T follicular helper cell (primary cell): ENCODE results near the gene MIB1.

Experiments
- DNase-seq: peaks from one replicate; pipeline ENCODE4 v3.0.0-alpha.2; 2020; ENCODE audit warnings: low read depth

MIB1 gene

DNA sequence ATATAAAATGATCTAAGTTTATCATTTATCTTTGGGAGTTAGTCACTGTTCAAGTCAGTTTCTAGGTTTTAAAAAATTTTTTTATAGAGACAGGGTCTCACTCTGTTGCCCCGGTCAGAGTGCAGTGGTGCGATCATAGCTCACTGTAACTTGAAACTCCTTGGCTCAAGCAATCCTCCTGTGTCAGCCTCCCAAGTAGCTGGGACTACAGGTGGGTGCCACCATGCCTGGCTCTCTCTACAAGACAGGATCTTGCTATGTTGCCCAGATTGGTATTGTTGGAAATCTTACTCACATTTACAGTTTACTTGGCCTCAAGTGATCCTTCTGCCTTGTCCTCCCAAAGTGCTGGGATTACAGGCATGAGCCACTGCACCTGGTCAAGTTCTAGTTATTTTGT is 74.5 kb downstream of the MIB1 start:
- no peak for DNase-seq

DNA sequence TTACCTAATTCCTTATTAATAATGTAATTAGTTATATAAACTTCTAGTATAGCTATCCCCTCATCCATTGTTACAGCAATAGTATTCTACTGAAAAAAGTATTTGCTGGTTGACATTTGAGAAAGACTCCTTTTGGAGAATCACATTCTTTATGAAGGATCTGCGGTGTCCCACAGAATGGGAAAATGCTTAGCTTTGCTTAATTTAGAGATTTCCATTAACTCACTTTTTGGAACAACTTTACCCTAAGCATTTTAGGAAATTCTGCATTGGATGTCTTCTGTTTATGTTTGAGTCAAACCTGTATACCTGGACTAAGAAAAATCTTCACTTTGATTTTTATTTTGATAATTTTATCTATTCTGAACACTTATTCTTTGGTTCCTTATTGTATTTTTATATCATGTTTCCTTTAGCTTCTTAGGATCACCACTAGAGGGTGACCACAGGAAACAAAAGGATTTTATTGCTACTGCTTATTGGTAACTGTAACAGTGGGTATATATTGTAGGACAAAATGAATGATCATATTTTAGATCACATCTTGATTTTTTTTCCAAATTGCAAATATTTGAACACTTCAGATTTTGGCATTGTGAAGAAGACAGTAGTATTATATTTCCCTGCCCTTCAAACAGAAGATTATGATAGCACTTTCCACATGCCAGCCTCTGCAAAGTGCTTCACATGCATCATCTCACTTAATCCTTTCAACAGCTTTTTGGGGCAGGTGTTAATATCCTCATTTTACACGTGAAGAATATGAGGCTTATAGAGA is 79.6 kb downstream of the MIB1 start:
- DNase-seq, result no peak

DNA sequence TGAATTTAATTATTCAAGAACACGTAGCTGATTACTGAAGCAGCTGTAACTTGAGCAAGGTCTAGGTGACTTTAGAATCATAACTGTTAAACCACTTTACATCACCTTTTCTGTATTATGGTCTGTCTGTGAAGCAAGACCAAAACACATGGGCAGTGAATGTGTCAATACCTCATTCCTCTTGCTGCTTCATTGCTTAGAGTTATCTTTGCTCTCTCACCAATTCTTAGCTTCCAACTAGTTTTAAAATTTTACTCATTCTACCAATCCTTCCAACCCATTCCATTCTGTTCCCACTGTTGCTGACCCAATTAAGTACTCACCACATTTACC is 80.2 kb downstream of the MIB1 start:
- no peak for DNase-seq

DNA sequence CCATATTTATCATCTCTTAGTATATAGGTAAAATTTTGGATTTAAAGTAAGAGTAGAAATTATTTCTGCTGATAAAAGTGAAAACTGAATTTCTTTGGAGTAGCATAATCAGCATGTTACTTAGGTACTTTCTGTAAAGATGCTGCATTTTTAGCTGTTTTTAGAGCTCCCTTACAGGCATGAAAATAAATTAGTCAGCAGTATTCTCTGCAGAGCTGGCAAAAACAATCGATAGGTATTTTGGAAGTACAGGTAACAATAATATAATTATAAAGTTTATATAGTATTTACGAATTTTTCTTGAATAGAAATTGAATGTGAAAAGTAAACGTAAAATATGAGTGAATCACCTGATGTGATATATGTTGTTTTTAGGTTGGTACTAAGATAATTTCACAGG is 83.3 kb downstream of the MIB1 start:
- no peak for DNase-seq

DNA sequence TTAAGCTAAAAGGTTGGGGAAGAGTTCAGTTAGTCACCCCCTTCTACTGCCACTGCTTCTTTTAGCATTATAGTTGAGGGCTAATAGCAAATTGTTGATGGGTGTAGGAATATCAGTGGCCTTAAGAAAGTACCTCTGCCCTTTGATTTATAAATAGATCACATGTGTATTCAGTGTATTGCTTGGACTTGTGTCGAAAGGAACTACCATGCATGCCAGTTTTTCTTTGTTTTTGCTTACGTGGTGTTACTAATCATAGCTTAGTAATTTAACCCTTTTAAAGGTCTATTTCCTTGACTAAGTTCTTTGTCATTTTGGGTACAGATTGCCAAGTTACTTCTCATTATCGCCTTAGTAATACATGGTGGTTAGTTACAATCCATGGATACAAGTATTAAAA is 85.6 kb downstream of the MIB1 start:
- DNase-seq, result no peak

DNA sequence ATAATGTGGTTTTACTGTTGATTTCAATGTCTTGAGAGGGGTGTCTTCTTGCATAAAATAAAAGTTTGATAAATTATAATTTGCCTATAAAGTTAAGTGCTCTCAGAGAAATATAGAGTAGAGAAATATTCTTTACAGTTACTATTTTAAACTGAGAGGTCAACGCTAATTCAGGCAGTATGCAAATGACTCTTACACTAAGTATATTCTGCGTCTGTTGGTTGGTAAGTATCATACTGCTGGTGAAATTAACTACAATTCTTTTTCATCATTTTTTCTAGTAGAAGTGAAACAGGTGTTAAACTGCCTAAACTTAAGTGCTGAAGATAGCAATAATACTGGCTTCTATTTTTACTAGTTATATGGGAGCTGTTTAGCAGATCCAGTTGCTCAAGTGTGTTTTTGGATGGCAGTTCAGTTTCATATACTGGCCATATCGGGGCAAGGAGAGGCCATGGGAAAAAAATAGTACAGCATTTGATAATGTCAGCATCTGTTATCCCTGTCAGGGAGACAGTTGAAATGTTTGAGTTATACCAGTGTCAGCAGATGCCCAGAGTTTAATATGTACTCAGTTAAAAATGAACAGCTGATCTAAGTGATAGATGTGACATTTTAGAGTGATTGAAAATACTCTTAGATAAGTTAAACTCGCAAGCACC is 86.2 kb downstream of the MIB1 start:
- DNase-seq, result no peak

DNA sequence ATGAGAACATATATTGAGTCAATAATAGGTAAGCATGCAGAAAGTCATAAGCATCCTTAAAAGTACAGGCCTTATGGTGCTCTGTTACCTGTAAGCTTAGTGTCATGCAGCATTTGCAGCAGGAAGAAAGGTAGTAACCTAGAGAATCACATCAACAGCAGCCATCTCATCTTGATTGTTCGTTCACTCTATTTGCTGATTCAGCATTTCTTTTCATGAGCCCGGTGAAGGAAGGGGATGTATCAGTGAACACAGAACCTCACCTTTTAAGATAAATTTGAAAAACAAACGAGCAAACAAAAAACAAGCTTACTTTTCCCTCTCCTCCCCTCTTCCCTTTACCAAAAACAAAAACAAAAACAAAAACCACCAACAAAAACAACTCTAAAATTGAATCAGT is 89.9 kb downstream of the MIB1 start:
- DNase-seq, result no peak

DNA sequence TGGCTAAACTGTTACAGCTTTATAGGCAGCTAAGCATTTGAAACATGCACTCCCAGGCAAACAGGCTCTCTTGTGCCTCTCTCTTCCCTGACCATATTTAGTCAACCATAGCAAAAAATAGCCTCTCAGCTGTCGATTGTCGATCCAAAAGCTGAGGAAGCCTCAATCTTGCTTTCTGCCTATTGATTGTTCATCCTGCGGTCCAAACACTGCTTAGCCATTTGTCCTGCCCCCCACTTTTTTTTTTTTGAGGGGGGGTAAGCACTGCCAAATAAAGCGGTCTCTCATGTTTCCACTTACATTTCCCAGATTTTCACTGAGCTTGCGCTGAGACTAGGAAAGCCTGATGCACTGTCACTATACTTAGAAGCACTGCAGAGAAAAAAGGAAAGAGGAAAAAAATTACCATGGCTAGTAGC is 90.8 kb downstream of the MIB1 start:
- DNase-seq, result no peak

DNA sequence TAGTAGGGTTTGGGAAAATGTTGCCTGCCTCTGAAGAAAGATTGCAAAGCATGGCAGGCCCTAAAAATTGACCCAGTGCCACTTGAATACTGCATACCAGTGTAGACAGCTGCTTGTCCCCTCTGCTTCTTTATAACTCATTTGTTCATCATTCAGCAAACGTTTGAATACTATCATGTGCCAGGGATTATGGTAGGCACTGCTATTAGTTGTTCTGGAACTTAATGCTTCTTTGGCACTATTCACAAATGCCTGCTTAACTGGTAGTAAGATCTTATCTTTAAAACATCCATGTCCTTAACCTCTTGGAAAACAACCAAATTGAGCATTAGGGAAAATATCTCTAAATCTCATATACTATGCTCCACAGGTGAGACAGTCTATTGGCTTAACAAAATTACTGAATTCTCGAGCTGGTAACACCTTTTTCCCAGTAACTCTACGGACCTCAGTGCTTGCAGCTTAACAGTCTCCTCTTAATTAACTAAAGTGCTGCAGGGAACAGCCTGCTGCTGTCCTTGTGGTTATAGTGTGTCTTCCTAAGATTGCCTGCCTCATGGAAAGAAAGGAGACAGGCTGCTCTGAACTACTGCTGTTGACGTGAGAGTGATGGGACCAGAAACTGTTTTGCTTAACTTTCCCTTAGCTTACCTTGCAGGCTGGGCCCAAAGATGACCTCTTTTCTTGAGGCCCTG is 93.2 kb downstream of the MIB1 start:
- DNase-seq, result no peak

DNA sequence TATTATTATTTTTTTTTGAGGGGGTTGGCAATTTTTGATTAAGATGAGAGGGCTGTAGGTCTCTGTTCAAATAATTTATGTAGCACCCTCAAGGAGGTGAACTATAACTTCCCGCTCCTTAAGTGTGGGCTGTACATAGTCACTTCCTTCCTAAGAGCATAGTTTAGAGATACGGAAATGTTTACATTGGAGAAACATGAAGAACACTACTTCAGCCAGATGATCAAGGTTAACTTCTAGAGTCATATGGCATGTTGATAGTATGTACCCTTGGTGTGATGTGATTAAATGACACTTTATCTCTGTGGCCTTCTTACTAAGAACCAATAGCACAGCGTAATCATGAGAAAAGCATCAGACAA is 93.7 kb downstream of the MIB1 start:
- no peak for DNase-seq

DNA sequence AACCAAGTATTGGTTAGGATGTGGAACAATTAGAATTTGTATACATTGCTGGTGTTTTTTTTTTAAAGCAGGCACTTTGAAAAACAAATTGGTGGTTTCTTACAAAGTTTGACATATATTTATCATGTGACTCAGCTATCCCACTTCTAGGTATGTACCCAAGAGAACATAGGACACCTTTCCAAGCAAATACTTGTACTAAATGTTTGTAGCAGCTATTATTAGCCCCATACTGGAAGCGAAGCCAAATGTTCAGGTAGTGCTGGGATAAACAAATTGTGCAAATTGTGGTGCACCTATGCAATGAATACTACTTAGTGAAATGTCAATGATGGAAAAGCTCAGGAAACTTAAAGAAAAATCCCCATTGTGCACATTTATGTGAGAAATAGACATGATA is 101.0 kb downstream of the MIB1 start:
- DNase-seq, result no peak

DNA sequence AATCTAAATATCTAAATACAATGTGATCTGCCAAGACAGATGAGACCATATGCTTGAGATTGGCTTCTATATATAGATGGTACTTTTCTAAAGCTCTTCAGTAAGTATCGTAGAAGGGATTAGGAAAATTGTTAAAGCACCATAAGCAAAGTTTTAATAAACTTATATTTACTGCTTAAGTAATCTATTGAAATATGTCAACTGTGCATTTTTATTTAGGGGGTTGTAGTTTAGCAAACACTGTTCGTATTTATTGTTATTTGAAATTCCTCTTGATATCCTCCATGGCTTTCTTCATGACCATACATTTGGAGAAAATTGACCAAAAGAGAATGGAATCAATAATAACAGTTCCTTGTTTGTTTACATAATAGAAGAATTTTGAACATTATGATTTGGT is 102.7 kb downstream of the MIB1 start:
- DNase-seq, result no peak

DNA sequence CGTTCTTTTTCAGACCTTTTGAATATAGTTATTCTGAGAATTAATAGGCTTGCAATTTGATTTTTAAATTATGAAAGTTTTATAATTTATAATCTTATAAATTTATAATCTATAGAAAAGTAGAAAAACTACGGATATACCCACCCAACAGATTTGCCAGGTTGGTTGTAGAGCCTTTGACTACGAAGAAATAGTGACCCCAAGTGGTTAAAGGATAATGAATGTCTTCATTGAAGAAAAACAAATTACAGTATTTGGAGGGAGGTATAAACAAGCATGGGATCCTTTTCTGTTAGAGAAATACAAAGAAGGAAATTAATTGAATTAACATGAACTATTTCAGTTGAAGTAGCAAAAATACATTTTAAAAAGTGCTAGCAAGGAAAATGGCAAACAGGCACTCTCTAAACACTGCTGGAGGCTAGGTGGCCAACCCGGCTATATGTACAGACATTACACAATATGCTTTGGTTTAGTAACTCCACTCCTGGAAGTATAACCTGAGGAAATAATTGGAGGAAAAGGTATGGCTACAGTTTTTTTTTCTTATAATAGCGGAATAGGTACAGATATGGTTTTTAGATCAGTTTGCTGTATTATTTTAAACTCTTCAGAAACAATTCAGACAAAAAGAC is 110.9 kb downstream of the MIB1 start:
- no peak for DNase-seq

DNA sequence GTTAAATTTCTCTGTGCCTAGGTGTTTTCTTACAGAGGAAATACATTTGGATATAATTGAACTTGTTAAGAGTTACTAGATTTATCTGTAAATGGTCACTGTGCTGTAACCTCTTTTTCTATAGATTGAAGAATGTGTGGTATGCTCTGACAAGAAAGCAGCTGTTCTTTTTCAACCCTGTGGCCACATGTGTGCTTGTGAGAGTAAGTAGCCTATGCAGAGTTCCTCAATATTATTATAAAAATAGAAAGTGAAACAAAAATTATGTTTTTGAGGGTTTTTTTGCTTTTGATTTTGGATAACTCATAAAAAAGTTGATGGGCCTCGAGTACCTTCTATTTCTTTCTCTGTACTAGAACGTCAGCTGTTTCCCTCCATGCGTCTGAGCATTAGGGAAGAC is 112.4 kb downstream of the MIB1 start:
- DNase-seq, result no peak

DNA sequence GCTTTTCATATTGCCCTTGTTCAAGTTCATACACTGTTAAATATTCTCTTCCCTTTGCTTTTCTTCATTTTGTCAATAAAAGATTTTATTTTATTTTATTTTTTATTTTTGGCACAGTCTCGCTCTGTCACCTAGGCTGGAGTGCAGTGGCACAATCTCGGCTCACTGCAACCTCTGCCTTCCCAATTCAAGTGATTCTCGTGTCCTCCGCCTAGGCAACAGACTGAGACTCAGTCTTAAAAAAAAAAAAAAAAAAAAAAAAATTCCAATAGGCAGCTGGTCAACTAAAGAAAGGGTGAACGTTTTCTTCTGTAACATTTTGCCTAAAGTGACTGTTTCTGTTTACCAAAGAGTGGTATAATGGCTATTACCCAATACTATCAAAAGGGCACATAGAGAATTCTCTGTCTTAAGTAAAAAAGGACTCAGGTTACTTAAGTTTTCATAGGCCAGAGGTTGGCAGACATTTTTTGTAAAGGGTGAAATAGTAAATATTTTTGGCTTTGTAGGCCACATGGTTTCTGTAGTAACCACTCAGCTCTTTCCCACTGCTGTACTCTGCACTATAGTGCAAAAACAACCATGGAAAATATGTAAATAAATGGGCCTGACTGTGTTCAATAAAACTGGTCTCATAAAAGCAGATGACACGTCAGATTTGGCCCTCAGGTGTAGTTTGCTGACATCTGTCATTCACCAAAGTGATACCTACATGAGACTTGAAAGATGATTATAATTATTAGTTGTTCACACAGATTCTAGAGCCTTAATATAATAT is 113.4 kb downstream of the MIB1 start:
- DNase-seq, result no peak

DNA sequence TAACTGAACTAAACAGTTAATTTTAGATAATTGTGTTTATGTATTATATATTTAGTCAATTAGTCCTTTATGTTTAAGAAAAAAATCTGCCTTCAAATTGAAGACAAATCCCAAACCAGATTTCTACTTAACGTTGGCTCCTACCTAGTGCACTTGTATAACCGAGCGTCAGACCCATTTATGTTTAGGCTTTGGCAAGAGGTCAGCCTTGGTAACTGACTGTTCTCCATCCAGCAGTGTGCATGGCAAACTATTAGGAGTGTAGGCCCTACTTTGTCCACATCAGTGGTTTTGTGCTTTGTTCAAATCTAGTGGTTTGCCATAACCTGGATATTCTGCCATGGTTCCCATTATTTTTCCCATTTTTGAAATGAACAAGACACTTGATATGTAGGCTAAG is 114.8 kb downstream of the MIB1 start:
- no peak for DNase-seq

DNA sequence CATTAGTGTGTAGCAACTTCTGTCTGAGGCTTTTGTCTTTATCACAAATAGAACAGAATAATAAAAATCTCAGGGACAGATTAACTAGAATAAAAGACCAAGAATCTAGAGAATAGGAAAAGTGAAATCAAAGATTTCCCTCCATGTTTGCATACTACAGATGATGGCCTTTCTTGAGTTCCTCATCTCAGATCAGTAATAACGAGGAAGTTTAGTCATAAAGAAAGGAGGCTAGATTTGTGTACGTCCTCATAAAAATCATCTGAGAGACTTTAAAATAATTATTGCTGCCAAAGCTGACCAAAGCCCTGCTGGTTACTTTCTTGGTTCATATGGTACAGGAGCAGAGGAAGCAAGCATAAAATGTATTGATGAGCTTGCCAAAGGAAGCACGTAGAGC is 117.3 kb downstream of the MIB1 start:
- DNase-seq, result no peak

DNA sequence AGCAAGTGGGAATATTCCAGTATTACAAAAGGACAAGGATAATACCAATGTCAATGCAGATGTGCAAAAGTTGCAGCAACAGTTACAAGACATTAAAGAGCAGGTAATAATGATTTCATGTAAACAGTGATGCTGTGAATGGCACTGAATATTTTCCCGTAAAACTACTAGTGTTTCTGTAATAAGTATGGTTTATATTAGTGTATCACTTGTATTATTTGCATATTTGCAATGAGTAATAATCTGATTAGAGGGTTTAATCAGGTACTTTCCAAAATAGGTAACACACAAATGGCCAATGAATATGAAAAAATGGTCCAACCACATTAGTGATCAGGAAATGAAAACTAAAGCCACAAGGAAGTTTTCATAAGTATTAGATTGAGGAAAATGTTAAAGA is 118.0 kb downstream of the MIB1 start:
- DNase-seq, result no peak

DNA sequence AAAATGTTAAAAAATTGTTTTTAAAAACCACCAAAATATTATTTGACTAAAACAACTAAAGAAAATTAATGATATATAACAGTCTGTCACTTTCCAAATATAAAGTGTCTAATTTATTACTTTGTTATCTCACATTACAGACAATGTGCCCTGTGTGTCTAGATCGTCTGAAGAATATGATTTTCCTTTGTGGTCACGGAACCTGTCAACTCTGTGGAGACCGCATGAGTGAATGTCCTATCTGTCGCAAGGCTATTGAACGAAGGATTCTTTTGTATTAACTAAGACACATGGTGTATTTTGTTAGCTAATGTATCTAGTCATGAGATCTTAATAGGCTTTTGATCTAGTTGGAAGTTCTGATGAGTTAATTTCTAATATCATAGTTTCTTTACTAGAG is 123.8 kb downstream of the MIB1 start:
- DNase-seq, result no peak

DNA sequence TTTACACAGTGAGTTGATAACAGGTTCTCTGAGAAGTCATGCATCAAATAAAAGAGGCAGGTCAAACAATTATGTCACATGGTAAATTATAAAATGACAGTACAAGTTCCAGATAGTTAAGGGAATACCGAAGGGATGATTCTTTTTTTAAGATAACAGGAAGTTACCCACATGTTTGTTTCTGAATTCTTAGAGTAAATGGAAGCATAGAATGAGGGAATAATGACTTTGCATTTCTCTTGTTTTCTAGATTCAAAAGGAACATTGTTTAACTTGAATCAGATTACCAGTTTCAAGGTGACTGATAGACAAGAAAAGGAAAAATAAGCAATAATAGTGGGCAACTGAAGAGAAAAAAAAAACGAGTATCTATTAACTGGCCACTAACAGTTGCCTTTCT is 124.5 kb downstream of the MIB1 start:
- no peak for DNase-seq

DNA sequence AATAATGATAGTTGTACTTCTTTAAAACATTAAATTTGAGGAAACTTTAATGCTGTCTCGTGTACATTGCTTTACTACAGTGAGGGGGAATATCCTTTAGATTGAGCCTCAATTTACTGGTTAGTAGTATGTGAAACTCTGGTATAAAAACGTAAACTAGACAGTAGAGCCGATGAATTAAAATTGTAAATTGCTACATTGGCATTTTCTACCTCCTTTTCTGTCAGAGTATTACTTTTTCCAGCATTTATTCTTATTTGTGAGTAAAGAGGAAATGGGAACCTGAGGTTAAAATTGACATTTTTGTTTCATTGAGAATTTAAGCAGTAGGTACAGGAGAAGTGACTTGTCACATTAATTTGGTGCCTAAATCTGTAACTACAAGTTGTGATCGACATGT is 128.2 kb downstream of the MIB1 start:
- DNase-seq, result no peak

DNA sequence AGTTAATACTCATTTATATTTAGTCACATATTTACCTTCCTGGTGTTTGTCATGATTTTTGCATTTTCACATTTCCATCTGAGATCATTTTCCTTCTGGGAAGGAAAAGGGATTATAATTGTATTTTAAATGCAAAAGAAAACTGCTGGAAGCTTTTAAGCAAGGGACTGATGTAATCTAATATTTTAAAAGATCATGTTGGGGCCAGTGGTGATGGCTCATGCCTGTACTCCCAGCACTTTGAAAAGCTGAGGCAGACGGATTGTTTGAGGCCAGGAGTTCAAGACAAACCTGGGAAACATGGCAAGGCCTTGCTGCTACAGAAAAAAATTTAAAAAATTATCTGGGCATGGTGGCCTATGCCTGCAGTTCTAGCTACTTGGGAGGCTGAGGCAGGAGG is 149.0 kb downstream of the MIB1 start:
- no peak for DNase-seq
